KOPT-K1 (cell line): ENCODE data around the gene EPHB1.
"Not testable (repeated sequence)": the region's sequence is repeated elsewhere in the genome, so short reads cannot be mapped to it uniquely, and the experiment has no call there.

Experiments
- H3K27ac ChIP-seq: fragments of 200-600 bp; sonication (generic); 2 replicates; pipeline ENCODE4 v1.5.1; 2016; ENCODE audit warnings: antibody characterized with exemption, mild to moderate bottlenecking, low read depth, low read length; ENCODE audit not compliant: poor library complexity, severe bottlenecking
- H3K36me3 ChIP-seq: fragments of 200-600 bp; sonication (generic); 2 replicates; pipeline ENCODE4 v1.5.1; 2017; ENCODE audit warnings: antibody characterized with exemption, mild to moderate bottlenecking, low read length, moderate library complexity; ENCODE audit not compliant: insufficient read depth
- H3K9me3 ChIP-seq: fragments of 200-600 bp; sonication (generic); 2 replicates; pipeline ENCODE4 v1.5.1; 2017; ENCODE audit warnings: antibody characterized with exemption, low read length, mild to moderate bottlenecking; ENCODE audit not compliant: insufficient read depth, poor library complexity, severe bottlenecking

Gene EPHB1

DNA sequence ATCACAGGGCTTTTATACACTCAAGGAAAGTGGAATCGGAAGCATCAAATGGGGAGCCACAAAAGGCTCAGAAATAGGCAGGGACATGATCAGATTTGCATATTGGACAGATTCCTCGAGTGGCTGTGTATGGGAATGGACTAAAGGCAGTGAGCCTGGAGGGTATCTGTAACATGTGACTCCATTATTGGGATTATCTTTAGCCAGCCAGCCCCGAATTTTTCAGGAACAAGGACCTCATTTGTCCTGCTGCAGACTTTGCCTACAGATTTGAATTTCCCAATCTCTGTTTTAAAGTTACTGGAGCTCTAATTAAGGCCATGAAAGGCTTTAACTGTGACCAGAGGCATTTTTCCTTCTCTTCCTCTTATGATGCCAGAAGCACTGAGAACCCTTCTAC, 26.9 kb upstream of the EPHB1 start:
- H3K27ac ChIP-seq = no peak overlapping the region
- no peaks in the 10 kb centered on the region for H3K9me3 ChIP-seq
- no peaks in the 10 kb centered on the region for H3K36me3 ChIP-seq

DNA sequence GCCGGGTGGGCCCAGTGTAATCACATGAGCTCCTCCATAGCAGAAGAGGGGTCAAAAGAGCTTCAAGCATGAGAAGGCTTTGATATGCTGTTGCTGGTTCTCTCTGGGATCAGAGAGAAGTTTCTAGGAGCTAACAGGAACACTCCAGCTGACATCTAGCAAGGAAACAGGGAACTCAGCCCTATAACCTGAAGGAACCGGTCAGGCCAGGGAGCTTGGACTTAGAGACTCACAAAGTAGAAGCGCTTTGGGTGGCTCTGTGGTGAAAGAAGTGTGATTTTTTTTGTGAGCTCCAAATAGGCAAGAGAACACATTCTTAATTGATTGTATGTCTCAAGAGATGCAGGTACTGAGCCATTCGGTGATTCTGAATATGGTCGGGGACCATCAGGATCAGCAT, 26.2 kb upstream of the EPHB1 start:
- H3K9me3 ChIP-seq = no peaks in the 10 kb centered on the region
- no peak overlapping the region for H3K27ac ChIP-seq
- H3K36me3 ChIP-seq = no peaks in the 10 kb centered on the region

DNA sequence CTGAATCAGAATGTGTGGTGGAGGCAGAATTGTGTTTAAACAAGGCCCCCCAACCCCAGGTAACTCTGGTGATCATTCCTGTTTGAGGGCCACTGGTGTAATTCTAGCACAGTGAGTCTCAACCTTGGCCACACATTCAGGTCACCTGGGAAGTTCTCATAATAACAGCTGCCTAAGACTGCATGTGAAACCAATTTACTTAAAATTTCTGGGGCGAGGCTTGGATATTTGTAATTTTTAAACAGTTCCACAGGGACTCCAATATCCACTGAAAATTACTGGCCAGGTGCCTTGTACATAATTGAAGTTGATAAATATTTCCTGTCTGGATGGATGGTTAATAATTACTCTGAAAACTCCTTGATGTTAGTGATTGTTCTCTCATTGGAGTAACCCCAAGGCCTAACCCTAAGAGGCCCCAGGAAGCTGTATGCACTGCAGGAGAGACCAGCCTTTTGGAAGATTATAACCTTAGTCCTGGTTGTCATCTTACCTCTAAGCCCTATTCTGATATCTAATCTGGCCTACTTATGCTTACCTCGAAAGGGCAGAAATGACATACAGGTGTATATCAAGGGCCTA, 25.7 kb upstream of the EPHB1 start:
- no peak overlapping the region for H3K27ac ChIP-seq
- no peaks in the 10 kb centered on the region for H3K9me3 ChIP-seq
- H3K36me3 ChIP-seq = no peaks in the 10 kb centered on the region

DNA sequence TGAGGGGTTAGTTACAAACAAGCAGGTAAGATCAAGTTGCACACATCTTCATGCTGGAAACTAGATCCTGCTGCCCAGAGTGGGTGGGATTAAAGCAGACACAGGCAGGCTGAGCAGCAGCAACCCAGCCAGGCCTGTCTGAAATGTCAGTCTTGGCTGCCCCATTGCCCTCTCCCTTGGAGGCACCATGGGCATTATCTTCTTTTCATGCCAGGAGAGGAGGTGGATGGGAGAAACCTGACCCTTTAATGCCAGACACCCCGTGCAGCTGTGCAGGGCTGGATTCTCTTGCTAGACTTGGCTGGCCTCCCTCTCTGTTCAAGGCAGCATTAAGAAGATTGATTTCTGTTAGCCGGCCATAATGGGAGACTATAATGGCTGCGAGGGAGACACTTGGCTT, 23.0 kb upstream of the EPHB1 start:
- Histone ChIP-seq H3K36me3 (no peaks in the 10 kb centered on the region), H3K27ac (no peak overlapping the region), H3K9me3 (no peaks in the 10 kb centered on the region)

DNA sequence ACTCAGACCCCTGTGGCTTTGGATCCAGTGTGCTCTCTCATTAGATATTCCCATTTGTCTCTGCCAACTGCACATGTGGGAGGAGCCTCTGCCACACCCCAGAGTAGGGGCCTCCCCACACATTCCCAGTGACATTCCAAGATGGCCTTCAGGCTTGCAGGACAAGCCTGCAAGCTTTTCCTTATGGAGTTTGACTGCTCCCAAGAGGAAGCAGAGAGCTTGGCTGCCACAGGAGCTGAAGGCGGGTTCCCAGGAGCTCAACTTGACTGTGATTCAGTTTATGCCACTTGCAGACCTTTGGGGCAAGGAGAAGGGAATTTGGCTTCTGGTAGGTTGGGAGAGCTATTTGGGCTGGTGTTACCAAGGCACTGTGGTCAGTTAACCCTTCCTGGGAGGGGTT, 22.5 kb upstream of the EPHB1 start:
- Histone ChIP-seq H3K9me3 (no peaks in the 10 kb centered on the region), H3K36me3 (no peaks in the 10 kb centered on the region), H3K27ac (no peak overlapping the region)

DNA sequence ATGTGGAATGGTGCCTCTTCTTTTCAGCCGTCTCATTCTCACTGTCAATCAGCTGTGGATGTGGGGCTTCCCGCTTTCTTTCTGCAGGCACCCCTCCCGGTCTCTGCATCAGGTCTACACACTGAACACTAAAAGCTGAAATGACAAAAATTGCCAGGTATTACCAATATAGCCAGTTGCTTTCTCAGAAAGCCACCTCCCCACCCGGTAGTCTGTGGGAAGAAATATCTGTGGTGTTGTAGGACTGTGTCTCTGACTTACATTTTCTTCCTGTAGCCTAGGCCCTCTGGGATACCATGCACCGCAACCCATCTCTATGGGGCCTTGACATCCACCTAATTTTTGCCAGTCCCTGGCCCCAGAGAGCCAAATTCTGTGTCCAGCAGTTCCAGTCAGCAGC, 19.2 kb upstream of the EPHB1 start:
- H3K27ac ChIP-seq = no peak overlapping the region
- H3K9me3 ChIP-seq = no peaks in the 10 kb centered on the region

DNA sequence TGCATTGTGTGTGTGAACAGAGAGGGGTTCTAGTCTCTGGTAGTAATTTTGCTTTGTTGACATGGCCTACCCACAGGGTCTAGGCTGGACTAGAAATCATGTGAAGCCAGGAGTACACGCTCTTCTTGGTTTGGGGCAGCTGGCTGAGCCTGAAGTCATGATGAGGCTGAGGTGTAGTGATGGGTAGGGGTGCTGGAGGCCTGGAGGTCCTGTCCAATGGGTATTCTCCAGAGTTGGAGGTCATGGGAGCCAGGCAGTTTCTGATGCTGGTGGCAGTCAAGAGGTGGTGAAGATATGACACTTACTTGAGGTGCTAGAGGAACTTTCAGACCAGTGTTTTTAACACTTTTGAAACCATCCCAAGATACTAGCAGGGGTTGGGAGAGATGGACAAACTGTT, 18.5 kb upstream of the EPHB1 start:
- Histone ChIP-seq H3K36me3 (no peaks in the 10 kb centered on the region), H3K9me3 (no peaks in the 10 kb centered on the region), H3K27ac (no peak overlapping the region)

More for the DNA sequence above, 19.2 kb upstream of the EPHB1 start:
- no peaks in the 10 kb centered on the region for H3K36me3 ChIP-seq

DNA sequence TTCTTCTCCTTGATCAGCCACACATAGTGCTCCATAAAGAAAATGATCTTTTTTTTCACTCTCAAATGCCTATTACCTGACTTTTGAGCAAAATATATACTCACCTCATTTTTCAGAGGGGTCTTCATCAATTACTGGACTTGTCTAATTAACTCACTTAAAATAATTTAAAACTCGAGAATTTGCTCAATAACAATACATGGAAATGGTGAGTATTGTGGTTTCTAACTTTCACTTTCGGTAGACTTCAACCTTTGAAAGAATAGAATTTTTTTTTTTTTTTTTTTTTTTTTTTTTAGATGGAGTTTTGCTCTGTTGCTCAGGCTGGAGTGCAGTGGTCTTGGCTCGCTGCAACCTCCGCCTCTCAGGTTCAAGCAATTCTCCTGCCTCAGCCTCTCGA, 17.7 kb upstream of the EPHB1 start:
- no peaks in the 10 kb centered on the region for H3K36me3 ChIP-seq
- H3K27ac ChIP-seq = peak overlapping the region; percentile 33
- no peaks in the 10 kb centered on the region for H3K9me3 ChIP-seq

DNA sequence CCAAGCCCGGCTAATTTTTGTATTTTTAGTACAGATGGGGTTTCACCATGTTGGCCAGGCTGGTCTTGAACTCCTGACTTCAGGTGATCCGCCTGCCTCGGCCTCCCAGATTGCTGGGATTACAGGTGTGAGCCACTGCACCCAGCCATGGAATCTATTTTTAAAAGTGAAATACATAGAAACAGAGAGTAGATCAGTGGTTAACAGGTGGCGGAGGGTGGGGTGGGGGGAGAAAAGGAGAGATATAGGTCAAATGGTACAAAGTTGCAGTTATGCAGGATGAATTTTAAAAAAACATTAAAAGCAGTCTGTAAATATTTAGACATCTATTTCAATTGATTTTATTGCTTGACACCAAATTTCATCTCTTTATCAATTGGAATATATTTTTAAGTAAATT, 6.8 kb upstream of the EPHB1 start:
- not testable (repeated sequence) for H3K9me3 ChIP-seq, H3K36me3 ChIP-seq, H3K27ac ChIP-seq

DNA sequence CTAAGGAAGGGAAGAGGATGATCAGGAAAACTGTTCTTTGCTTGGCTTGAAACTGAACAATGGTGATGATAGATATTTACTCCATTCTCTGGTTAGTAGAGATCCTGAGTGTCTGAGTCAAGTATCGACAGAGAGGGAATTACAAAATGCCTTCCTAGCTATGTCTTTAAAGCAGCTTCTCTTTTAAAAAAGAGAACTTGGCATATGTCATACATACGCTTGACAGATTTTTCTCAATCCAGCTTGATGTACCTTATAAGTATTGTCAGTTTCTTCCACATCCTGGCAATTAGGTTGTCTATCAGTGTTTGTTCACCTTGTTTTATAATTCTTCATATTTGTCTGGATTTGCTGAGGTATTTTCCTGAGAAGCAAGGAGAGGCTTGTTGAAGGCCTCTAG, 5.0 kb upstream of the EPHB1 start:
- no peaks in the 10 kb centered on the region for H3K9me3 ChIP-seq
- H3K36me3 ChIP-seq = no peaks in the 10 kb centered on the region
- H3K27ac ChIP-seq = no peak overlapping the region

DNA sequence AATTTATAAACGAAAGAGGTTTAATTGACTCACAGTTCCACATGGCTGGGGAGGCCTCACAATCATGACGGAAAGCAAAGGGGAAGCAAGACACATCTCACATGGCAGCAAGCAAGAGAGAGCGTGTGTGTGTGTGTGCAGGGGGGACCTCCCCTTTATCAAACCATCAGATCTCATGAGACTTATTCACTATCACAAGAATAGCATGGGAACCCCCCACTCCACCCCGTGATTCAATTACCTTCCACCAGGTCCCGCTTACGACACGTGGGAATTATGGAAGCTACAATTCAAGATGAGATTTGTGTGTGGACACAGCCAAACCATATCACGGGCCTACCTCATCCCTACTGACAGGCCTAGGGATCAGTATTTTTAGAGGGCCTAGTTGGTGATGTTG, 3.1 kb upstream of the EPHB1 start:
- Histone ChIP-seq H3K9me3 (no peaks in the 10 kb centered on the region), H3K27ac (no peak overlapping the region), H3K36me3 (no peaks in the 10 kb centered on the region)

DNA sequence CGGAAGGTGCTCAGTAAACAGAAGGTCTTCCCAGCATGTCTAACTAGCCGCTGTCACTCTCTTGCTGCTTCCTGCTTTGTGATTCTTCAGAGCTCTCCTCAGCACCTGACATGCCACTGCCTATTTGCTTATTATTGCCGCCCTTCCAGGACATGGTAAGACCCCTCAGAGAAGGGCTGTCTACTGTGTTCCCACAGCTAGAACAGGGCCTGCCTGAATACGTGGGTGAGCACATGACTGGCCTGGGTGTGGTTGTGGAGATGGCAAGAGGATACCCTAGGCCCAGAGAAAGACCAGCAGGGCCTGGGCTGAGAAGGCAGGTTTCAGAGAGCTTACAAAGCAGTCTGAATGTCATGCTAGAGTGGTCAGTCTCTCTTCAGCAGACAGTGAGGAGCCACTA, 2.4 kb upstream of the EPHB1 start:
- Histone ChIP-seq H3K9me3 (no peaks in the 10 kb centered on the region), H3K36me3 (no peaks in the 10 kb centered on the region), H3K27ac (no peak overlapping the region)

DNA sequence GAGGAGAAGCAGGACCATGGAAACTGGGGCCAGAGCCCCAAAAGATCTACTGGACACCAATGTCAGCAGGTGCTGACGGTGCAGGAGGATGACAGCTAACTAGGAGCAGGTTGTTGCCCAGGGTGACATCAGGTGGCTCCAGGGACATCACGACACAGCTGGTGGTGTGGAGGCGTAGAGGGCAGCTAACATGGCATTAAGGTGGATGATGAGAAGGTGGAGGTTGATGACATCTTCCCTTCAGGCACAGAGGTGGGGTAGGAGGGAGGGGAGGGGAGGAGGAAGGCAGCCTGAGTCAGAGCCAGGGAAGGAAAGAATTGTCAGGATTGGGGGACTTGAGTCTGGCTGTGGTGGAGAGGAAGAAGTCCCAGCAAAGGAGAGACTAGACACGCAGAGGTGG, 1.5 kb upstream of the EPHB1 start:
- Histone ChIP-seq H3K36me3 (no peaks in the 10 kb centered on the region), H3K27ac (no peak overlapping the region)

DNA sequence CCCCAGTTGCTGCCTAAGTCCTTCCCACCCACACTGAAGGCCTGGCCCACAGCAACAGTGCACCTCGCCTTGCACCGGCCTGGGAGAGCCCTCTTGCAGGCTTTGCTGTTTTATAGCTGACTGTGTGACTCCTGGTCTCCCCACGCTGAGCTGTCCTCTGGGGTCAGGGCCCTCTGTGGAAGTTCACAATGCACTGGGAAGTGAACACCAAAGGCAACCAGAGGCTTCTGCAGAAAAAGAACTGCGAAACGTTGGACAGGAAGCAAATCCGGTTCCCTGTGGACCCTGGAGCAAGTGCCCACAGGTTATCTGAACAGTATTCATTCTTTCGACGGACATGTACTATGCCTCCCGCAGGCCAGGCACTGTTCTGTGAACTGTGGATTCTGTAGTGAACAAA, 737 bp upstream of the EPHB1 start:
- H3K27ac ChIP-seq = no peak overlapping the region
- H3K36me3 ChIP-seq = no peaks in the 10 kb centered on the region
- no peaks in the 10 kb centered on the region for H3K9me3 ChIP-seq

More for the DNA sequence above, 1.5 kb upstream of the EPHB1 start:
- no peaks in the 10 kb centered on the region for H3K9me3 ChIP-seq

DNA sequence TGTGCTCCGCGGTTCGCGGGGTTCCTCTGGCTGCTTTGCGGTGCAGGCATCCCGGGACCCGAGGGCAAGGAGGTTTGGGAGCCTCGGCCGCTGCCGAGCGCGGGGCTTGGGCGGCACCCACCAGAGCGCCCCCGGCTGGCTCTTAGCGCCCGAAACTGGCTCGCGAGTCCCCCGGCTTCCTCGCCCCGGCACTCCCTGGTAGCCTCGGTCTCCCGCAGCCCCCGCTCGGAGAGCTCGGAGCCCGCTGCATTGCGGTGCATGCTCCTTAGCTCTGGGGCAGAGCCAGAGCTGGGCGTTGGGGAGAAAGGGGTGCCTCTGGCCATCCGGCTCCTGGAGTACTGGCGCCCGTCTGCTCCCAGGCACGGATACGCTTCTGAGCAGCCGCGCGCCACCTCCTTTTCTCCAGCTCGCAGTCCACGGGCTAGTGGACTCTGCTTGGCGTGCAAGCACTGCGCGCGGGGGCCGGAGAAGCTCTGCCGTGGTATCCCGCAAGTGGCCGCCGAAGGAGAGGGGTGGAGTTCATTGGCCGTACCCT, 753 bp downstream of the EPHB1 start:
- Histone ChIP-seq H3K27ac (peak overlapping the region; percentile 56), H3K36me3 (no peaks in the 10 kb centered on the region)

DNA sequence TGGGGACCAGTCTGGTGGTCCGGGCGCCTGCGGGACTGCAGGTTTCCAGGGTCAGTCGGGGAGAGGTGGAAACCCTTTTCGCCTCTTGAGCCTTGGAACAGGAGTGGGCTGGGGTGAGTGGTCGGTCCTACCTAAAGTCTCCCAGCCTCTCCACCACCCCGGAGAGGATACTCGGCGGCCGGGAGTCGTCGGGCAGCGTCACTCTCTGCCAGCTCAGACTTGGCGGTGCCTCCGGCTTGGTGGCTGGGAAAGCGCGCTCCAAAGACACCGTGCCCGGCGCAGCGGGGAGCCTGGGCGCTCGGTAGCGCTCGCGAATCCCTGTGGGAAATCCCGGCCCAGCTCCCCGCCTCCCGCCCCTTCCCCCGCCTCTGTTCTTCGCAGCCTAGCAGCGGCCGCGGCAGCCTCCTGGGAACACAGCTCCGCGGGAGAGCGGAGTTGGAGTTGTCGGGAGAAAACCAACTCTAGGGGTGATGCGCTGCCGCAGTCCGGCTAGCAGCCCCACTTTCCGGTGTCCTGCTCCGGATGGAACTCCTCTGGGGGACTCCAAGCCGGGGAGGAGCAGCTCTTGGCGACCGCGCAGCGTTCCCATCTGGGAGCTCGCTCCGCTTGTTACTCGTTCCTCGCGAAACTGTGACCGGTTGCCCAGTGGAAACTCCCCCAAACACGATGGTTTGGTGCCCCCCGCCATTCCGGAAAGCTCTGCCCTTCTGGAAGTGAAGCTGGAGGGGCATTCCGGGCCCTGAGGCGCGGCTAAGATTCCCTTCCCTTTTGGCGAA, 1.4 kb downstream of the EPHB1 start:
- no peak overlapping the region for H3K27ac ChIP-seq
- H3K9me3 ChIP-seq = no peaks in the 10 kb centered on the region
- no peaks in the 10 kb centered on the region for H3K36me3 ChIP-seq

More for the DNA sequence above, 753 bp downstream of the EPHB1 start:
- no peaks in the 10 kb centered on the region for H3K9me3 ChIP-seq
